Muscle of back (tissue), 11 donors: Measurements from ENCODE around the gene VANGL1. TPM values are rescaled to one million over a fixed set of nuclear protein-coding genes. Genes with fewer than 3 reads are reported as not detected.

Source experiments
- DNase-seq, 3 donors: peaks; one replicate each; pipeline versions ENCODE4 v3.0.0 to v3.0.0-alpha.2; 2013
- polyA plus RNA-seq, 10 donors: library from polyadenylated mRNA; unstranded; fragments of 120-200 nt; gene quantifications; one replicate each; pipeline ENCODE4 v1.2.1, GENCODE V29; 2013; ENCODE audit not compliant: insufficient read length in 10 of 10

VANGL1 gene
- polyA plus RNA-seq, 10 donors: 6.0 to 12.0 (median 7.8) TPM

- no peak for DNase-seq
Observed at GRCh38 chr1:115665319-115666096, 23.7 kb downstream of the VANGL1 start.

- no peak for DNase-seq
Observed at GRCh38 chr1:115666206-115666605, 24.4 kb downstream of the VANGL1 start.

GRCh38 chr1:115666702-115667101 lies 24.9 kb downstream of the VANGL1 start:
- DNase-seq: no peak

GRCh38 chr1:115668579-115668978 lies 26.8 kb downstream of the VANGL1 start:
- peak in 1 of 3 donors; percentile 71 for DNase-seq

GRCh38 chr1:115669002-115669673 lies 27.4 kb downstream of the VANGL1 start:
- DNase-seq: peak in 1 of 3 donors; percentile 80

- no peak for DNase-seq
Observed at GRCh38 chr1:115669886-115670285, 28.1 kb downstream of the VANGL1 start.

- DNase-seq: no peak
Observed at GRCh38 chr1:115670476-115671175, 28.9 kb downstream of the VANGL1 start.

- DNase-seq: no peak
Observed at GRCh38 chr1:115671176-115671934, 29.6 kb downstream of the VANGL1 start.

GRCh38 chr1:115672224-115673009 lies 30.6 kb downstream of the VANGL1 start:
- no peak for DNase-seq

- no peak for DNase-seq
Observed at GRCh38 chr1:115676498-115677181, 34.9 kb downstream of the VANGL1 start.

- DNase-seq: no peak
Observed at GRCh38 chr1:115677182-115677555, 35.4 kb downstream of the VANGL1 start.

GRCh38 chr1:115677565-115677964 lies 35.8 kb downstream of the VANGL1 start:
- no peak for DNase-seq

- DNase-seq: no peak
Observed at GRCh38 chr1:115678141-115678540, 36.4 kb downstream of the VANGL1 start.

GRCh38 chr1:115679141-115679611 lies 37.4 kb downstream of the VANGL1 start:
- peak in 1 of 3 donors; percentile 26 for DNase-seq

- DNase-seq: no peak
Observed at GRCh38 chr1:115680730-115681111, 39.0 kb downstream of the VANGL1 start.

- no peak for DNase-seq
Observed at GRCh38 chr1:115682792-115683191, 41.0 kb downstream of the VANGL1 start.

- DNase-seq: no peak
Observed at GRCh38 chr1:115685029-115685705, 43.4 kb downstream of the VANGL1 start.

- DNase-seq: no peak
Observed at GRCh38 chr1:115687744-115688143, 46.0 kb downstream of the VANGL1 start.

GRCh38 chr1:115690972-115691371 lies 49.2 kb downstream of the VANGL1 start:
- no peak for DNase-seq

GRCh38 chr1:115692224-115692623 lies 50.5 kb downstream of the VANGL1 start:
- DNase-seq: no peak
